Measurements from ENCODE around the gene FARP1.

The FARP1 gene

GRCh38 chr13:98371516-98372023 is 228.7 kb downstream of the FARP1 start:
- no peak for DNase-seq

GRCh38 chr13:98372876-98373275 is 230.0 kb downstream of the FARP1 start:
- no peak for DNase-seq

- DNase-seq = no peak
Measured at GRCh38 chr13:98374750-98375149, 231.9 kb downstream of the FARP1 start.

DNA sequence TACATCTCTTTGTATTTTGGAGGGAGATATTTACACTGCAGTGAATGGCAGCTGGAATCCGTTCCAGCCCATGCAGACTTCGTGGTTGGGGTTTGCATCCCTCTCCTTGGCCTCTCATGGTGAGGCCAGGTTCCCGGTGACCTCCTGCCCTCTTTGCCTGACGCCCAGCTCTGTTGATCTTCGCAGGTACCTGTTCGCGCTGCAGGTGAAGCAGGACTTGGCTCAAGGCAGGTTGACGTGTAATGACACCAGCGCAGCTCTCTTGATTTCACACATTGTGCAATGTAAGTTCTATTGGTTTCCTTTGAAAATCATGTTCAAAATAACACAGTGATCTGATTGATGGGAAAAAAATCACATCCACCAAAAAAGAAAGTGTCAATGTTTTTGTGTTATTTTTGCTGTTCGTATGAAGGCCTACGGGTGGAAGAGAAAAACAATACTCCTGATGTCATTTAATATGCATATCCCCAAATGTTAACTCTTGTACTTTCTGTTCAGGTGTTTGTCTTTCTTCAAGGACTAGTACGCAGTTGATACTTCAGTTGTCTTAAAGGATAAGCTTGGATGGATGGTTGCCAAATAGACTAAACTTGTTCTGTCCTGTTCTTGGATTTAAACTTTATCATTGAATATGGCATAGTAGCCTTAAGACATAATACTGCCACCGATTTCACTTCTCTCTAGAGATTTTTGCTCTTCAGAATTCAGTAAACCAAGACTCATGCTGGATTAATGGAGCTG is 234.9 kb downstream of the FARP1 start:
- no peak for DNase-seq

DNA sequence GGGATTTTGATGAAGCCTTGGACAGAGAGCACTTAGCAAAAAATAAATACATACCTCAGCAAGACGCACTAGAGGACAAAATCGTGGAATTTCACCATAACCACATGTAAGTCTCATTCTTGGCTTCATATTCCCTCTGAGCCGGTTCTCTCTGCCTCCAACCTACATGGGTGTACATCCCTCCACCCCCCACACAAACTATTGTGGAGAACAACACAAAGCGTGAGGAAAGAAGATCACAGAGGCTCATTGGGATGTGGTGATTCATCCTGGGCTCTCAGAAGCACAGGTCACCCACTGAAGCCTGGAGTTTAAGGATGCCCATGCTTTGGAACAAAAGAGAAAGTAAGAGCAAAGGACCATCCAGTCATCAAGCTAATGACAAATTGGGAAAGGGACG is 241.8 kb downstream of the FARP1 start:
- no peak for DNase-seq

GRCh38 chr13:98385606-98386005 is 242.7 kb downstream of the FARP1 start:
- DNase-seq = no peak

- no peak for DNase-seq
Measured at GRCh38 chr13:98386637-98387036, 243.7 kb downstream of the FARP1 start.

GRCh38 chr13:98389319-98389718 is 246.4 kb downstream of the FARP1 start:
- no peak for DNase-seq

- DNase-seq = no peak
Measured at GRCh38 chr13:98390086-98390715, 247.3 kb downstream of the FARP1 start.

DNA sequence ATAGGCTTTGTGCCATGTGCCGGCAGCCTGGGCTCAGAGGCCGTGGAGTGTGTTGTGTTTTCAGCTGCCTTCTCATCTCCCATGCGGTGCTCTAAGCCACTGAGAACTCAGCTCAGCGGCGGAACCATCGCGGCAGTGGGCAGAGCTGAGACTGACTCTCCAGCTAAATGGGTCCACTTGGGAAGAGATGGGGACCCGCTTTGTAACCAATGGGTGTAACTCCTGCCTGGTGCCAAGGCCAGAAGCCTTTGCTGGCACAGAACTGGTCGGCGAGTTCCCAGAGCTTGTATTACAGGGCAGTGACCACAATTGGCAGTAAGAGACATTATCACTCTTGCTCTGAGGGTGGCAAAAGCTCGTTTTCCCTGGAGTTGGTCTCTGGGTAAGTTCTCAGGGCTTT is 251.0 kb downstream of the FARP1 start:
- DNase-seq = no peak

- no peak for DNase-seq
Measured at GRCh38 chr13:98394820-98395510, 252.1 kb downstream of the FARP1 start.

GRCh38 chr13:98396071-98396710 is 253.3 kb downstream of the FARP1 start:
- no peak for DNase-seq

DNA sequence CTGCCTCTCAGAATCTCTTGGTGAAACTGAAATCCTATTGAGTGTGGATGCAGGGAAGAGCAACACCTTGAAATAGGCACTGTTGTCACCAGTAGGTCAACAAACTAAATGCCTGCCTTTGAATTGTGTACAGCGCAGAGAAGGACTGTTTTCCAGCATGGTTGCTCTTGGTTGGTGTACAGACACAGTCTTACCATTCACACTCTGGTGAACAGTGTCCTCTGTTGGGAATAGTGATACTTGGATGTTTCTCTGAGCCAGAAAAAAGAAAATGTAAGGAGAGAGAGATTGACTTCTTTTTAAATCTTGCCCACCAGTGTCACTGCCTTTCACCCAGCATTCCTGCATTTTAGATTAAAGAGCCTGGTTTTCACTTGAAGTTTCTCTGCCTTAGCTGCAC is 254.3 kb downstream of the FARP1 start:
- no peak for DNase-seq

DNA sequence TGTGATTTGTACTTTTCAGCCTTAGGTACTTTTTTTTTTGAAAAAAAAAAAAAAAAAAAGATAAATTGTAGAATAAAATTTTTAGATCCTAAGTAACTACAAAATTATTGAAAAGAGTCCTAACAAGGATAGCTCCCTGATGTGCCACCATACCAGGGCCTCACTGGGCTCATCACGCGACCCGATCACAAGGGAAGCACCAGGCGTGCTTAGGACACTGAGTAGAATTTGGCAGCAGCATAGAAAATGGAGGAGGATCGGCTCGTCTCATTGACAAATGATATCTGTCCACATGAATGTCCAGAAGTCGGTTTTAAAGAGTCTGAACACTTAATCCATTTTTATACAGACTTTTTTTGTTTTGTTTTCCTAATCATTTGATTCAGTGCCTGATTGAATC is 255.0 kb downstream of the FARP1 start:
- no peak for DNase-seq

GRCh38 chr13:98398581-98398980 is 255.7 kb downstream of the FARP1 start:
- no peak for DNase-seq

- DNase-seq = no peak
Measured at GRCh38 chr13:98399756-98400155, 256.9 kb downstream of the FARP1 start.

DNA sequence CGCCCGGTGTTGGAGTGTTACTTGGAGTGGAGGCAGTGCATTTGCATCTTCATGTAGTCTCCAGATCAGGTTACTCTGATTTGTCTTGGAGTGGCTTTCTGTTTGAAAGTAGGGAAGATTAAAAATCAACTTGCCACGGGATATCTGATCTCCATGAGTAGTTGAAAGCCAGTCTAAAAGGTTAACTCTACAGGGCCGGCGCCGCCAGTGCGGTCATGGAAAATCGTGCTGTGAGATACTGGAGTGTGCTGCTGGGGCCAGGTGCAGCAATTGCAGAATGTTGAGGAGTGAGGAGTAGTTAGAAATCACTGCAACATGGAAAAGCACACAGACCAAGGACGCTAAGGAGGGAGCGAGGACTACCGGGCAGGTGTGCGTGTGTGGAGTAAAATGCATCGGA is 259.0 kb downstream of the FARP1 start:
- DNase-seq = no peak

DNA sequence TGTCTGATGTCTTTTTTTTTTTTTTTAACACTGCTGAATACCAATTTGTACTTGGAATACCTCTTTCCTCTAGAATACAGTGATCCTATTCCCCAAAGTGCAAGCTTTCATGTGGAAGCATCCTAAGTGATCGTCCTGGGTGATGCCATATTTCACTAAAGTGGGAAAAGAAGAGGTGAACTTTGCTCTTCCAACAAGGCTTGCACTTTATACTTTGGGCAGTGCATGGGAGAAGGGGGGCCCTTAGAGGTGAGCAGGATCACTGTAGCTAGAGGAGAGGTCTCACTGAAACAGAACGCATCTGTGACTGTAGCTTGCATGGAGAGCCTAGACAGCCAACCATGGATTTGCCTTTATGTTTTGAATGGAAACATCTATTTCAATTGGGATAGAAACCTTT is 260.2 kb downstream of the FARP1 start:
- DNase-seq = no peak

DNA sequence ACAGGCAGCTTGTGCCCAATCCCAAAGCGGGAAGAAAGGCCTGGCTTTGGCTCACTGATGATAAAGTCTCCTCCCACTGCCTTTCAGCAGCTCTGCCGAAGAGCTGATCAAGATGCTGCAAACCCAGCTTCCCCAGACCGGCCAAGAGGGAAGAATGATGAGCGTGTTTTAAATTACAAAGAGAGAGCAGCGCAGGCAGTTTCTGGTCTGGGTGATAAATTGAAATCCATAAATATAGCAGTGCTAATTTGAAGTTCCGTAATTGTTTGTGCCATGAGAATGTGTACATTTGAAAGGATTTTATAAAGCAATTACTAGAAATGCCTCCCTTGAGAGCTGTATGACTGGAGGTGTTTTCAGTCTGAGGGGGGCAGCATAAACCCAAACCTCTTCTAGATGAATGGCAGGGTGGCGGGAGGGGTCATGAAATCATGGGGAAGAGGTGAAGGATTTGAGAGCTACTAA is 262.2 kb downstream of the FARP1 start:
- DNase-seq = no peak

- no peak for DNase-seq
Measured at GRCh38 chr13:98405690-98406344, 262.9 kb downstream of the FARP1 start.

DNA sequence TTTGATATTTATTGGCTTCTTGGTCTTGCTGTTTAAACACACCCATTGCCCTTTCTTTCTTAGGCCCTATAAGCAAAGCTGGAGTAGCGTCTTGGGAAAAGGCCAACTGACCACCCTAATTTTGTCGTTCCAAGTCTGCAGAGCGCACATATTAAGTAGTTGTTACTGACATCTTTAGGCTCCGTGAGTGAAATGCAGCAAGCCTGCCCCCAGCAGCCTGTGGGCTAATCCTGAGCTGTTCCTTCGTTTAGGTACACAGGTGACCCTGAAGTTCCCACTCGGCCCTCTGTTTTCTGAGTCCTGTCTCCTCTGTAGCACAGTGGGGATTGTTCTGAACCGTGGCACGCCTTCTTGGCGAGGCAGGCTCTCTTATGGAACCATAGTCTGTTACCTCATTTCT is 263.5 kb downstream of the FARP1 start:
- DNase-seq = no peak

DNA sequence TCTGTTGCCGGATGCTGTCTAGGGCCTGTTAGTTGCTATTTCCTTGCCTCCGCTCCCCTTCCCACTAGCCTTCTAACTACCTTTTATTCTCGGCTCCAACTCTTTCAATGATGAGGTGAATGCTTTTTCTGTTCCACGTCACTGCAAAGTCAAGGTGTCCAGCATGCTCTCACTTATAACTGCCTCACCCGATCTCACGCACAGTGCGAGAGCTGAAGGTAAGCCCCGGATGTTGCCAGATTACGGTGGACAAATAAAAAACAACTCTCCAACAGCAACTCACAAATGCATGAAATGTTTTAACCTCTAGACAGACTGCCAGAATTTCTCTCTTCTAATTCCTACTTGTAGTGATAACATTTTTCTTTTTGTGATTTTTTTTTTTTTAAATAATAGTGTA is 264.1 kb downstream of the FARP1 start:
- DNase-seq = no peak

DNA sequence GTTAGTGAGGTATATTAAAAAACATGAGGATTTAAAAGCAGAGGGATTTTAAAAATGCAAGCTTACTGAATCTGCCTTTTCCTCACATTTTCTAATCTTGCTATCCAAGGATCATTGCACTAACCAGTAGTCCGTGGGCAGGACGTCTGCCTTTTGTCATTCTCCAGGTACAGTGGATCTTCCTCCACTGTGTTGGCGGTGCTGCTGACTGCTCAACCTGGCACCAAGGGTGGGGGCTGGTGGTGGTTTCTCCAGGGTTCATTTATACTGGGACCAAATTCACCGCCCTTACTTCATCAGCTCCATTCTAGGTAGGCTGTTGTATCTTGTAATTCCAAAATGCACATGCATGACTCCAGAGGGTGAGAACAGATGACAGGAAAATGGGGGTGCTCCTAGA is 264.7 kb downstream of the FARP1 start:
- DNase-seq = no peak

All from stimulated activated CD4-positive, alpha-beta T cell treated with anti-CD3 and anti-CD28 coated beads, Interleukin-4, amount 100 ng/mL, for 1 hour (primary cell).